Stimulated activated CD8-positive, alpha-beta memory T cell treated with anti-CD3 and anti-CD28 coated beads, Interleukin-15, amount 100 ng/mL, for 24 hours (primary cell): ENCODE results near the gene OR5M8.

Experiments
- DNase-seq: peaks from one replicate; pipeline ENCODE4 v3.0.0-alpha.2; 2020; ENCODE audit warnings: low read depth

The OR5M8 gene

GRCh38 chr11:56491270-56491669 lies at the start of gene OR5M8:
Gene OR5M8 (minus strand): TSS chr11:56491370. CDS start chr11:56491370, 0 bp downstream.
- DNase-seq, result no peak

DNA sequence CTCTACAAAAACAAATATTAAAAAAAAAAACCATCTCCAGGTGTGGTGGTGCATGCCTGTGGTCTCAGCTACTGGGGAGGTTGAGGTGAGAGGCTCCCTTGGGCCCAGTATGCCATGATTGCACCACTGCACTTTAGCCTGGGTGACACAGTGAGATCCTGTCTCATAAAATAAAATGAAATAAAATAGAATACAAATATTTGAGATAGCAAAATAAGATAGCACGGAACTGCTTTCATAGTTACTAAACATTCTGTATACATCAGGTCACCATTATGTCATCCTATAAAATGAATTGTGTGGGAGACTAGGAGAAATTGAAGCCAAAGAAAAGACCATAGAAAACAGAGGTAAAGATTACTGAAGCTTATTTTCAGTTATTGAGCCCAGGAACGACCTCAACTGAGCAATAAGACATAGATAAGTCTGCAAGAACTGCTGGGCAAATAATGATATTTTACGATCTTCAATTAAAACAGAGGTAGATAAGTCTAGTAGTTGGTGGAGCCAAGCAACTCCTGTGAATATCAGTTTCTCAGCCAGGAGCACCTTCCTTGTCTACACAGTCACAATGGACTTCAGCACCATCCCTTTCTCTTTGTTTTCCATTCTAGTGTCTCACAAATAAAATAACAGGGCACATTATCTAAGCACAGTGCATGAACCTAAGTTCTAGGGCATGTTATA lies 42.0 kb upstream of the OR5M8 start:
- DNase-seq, result no peak

DNA sequence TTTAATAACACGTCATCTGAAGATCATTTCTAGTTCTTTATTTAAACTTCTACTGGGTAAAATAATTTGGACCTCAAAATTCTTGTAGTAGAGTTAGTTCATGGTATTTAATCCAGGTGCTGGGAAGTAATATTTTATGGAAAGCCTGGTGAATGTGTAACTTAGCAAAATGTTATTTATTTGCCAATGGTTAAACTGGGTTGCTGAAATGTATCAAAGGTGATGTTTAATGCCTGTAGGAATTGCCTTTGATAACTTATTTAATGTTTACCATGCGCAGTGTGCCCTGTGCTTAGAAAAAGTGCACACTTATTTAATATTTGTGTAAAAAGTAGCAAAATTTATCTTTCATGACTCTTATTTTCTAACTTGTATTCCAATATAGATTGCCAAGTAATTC lies 40.7 kb upstream of the OR5M8 start:
- DNase-seq, result no peak

GRCh38 chr11:56522008-56522407 lies 30.8 kb upstream of the OR5M8 start:
- no peak for DNase-seq

DNA sequence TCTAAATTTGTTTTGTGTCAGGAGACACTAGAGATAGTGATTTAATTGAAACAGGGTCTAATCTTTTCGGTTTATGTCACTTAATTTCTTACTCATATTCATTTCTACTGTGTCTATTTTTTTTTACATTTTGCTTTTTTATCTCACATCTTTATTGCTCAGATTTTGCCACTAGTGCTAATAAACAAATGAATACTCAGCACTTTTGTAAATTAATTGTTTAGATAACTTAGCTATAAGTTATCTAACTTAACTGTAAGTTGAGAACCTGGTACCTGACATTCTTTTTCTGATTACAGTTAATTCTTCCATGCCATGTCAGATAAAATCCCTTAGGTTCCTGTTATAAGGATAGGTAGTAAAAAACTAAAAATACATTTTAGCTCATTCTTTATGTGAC lies 22.1 kb upstream of the OR5M8 start:
- no peak for DNase-seq

GRCh38 chr11:56509439-56509838 lies 18.3 kb upstream of the OR5M8 start:
- no peak for DNase-seq

DNA sequence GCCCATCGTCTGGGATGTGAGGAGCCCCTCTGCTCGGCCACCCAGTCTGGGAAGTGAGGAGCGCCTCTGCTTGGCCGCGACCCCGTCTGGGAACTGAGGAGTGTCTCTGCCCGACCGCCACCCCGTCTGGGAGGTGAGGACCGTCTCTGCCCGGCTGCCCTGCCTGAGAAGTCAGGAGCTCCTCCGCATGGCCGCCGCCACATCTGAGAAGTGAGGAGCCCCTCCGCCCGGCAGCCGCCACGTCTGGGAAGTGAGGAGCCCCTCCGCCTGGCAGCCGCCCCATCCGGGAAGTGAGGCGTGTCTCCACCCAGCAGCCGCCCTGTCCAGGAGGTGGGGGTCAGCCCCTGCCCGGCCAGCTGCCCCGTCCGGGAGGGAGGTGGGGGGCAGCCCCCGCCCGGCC lies 5.8 kb upstream of the OR5M8 start:
- DNase-seq, result no peak

GRCh38 chr11:56495117-56495516 lies 3.9 kb upstream of the OR5M8 start:
- no peak for DNase-seq

DNA sequence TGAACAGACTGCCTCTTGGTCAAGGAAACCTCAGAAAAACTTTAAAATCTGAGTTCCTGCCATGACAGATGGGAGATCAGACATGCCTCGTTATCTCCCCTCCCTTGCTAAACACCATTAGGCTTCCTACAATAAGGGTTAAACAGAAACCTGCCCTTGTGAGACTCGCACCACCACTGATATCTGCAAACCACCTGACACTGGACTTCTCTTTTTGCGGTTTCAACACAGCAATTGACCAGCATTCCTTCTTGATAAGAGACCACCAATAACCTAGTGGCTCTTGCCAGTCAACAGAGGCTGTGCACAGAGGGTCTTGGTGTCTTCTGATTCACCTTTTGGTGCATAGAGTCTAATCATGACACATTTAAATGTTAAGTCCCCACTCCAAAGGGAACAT lies 4.4 kb downstream of the OR5M8 start:
- DNase-seq, result no peak

GRCh38 chr11:56474729-56475235 lies 16.4 kb downstream of the OR5M8 start:
- DNase-seq, result no peak

GRCh38 chr11:56473252-56473651 lies 17.9 kb downstream of the OR5M8 start, which contains the start of gene OR5M3:
Gene OR5M3 (minus strand): TSS chr11:56473352. CDS start chr11:56470497, 2,855 bp downstream.
- DNase-seq, result no peak

DNA sequence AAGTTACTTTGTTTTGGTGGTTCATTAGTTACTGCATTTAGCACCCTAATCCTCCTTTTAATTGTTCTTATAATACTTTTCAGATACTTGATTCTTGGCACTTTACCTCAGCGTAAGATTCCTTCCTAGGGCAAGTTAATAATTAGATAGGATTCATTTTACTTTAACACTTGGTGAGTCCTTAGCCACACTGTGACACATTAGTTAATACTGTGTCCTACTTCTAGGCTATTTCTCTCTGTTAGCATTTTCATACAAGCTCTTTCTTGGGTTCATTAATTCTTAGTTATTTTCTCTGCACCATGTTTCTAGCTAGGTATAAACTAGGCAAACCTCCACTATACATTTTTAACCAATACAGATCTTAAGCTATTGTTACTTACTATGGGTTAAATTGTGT lies 34.1 kb downstream of the OR5M8 start:
- DNase-seq, result no peak

DNA sequence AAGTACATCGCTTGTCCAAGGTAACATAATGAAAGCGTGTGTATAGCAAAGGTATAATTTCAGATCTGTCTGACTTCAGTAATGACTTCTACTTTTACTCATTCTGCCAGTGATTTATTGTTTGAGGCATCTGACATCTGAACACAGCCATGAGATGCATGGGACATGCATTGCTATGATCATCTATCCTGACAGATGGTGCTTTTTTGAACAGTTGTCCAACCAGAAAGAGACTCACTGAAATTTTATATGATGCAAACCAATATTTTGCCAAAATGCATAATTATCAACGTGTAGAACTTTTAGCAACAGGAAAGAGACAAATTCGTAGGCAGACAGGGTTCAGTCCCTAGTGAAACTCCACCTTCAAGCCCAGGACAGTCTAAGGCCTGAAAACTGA lies 37.6 kb downstream of the OR5M8 start:
- DNase-seq, result no peak
